Ureter (tissue), 1 donor: ENCODE measurements around the gene DEGS2. TPM values are rescaled to one million over a fixed set of nuclear protein-coding genes. Genes with fewer than 3 reads are reported as not detected.

Experiments used
- total RNA-seq: library from RNA; stranded (reverse); gene quantifications from one replicate; pipeline ENCODE4 v1.2.4, GENCODE V29; 2023
- donor health status: DM: yes; HTN: yes; CAD: no.

DEGS2 gene
- total RNA-seq, 1 donor from 2014 or later: 59.9 TPM

Other genes starting within 250 kb of the DEGS2 start
- gene EVL, start 94.2 kb downstream of the DEGS2 start, total RNA-seq: 121 TPM
- gene YY1, start 79.5 kb upstream of the DEGS2 start, total RNA-seq: 79.4 TPM
- 58.4 TPM for gene SLC25A29, start 146.8 kb upstream of the DEGS2 start, total RNA-seq
- gene SLC25A47, start 163.7 kb upstream of the DEGS2 start, total RNA-seq: not detected
- gene WDR25, start 216.8 kb upstream of the DEGS2 start, total RNA-seq: 14.7 TPM